Transverse colon (tissue), 4 donors: ENCODE data around the gene MAL. TPM values are rescaled to one million over a fixed set of nuclear protein-coding genes. Genes with fewer than 3 reads are reported as not detected.

ENCODE experiments used
- DNase-seq: peaks from one replicate; pipeline ENCODE4 v3.0.0-alpha.2; 2019
- H3K27ac ChIP-seq, 4 donors: fragments of 200-600 bp; sonication (generic); 2 replicates each; pipeline ENCODE4 v1.5.1; 2016 to 2018; ENCODE audit warnings: inconsistent platforms in 4 of 4
- H3K27me3 ChIP-seq: fragments of 200-600 bp; sonication (generic); 2 replicates; pipeline ENCODE4 v1.5.1; 2017; ENCODE audit warnings: inconsistent platforms
- H3K36me3 ChIP-seq, 4 donors: fragments of 200-600 bp; sonication (generic); 2 replicates each; pipeline ENCODE4 v1.5.1; 2017 to 2019; ENCODE audit warnings: inconsistent platforms in 4 of 4
- H3K4me1 ChIP-seq, 4 donors: fragments of 200-600 bp; sonication (generic); 2 replicates each; pipeline ENCODE4 v1.5.1; 2017 to 2020; ENCODE audit warnings: inconsistent platforms in 4 of 4
- H3K4me3 ChIP-seq, 4 donors: fragments of 200-600 bp; sonication (generic); 1 replicate in 1 of 4; 2 replicates in 3 of 4; pipeline versions ENCODE4 v1.5.1 to v1.6.1; 2017 to 2019; ENCODE audit warnings: inconsistent platforms in 4 of 4
- H3K9me3 ChIP-seq, 2 donors: fragments of 200-600 bp; sonication (generic); 2 replicates each; pipeline ENCODE4 v1.5.1; 2017 to 2019; ENCODE audit warnings: inconsistent platforms in 2 of 2
- EP300 ChIP-seq: sonication (generic); formaldehyde crosslinking; IDR thresholded peaks from one replicate; pipeline ENCODE4 v1.6.1; 2017; ENCODE audit warnings: antibody characterized with exemption, low read depth
- POLR2A ChIP-seq: fragments of 450-650 bp; IDR thresholded peaks from one replicate; pipeline ENCODE4 v1.6.1; 2016; ENCODE audit warnings: antibody characterized with exemption, mild to moderate bottlenecking, moderate library complexity
- POLR2AphosphoS5 ChIP-seq, 3 donors: sonication (generic); formaldehyde crosslinking; IDR thresholded peaks; one replicate each; pipeline ENCODE4 v1.6.1; 2016; ENCODE audit warnings: antibody characterized with exemption in 3 of 3
- WGBS, 2 donors: methylation state at CpG; one replicate each; pipeline ENCODE4 v1.1.5; 2018; ENCODE audit warnings: low coverage in 1 of 2; 5-methylcytosine and 5-hydroxymethylcytosine counted together
- in situ Hi-C, 4 donors: fragments of 200-750 bp; cut with MboI; loops; one replicate each; pipeline versions ENCODE4 v1.15.0 to v1.15.1; 2017; ENCODE audit warnings: low sequenced_read_pairs in 3 of 4, low pct_ligation_motif_present in 1 of 4, low pct_unique_long_range_greater_than_20kb in 1 of 4
- intact Hi-C: fragments of 100-400 bp; cut with DNase I; formaldehyde crosslinking; loops from one replicate; pipeline ENCODE4 v1.15.1; 2023; ENCODE audit warnings: low total_unique reads
- total RNA-seq, 4 donors: library from RNA; depleted of rRNA; stranded (reverse); fragments of >200 nt; gene quantifications; one replicate each; pipeline ENCODE4 v1.1.0, GENCODE V29; 2016
- TF ChIP-seq, protein P1 (sequence below), 5 experiments: fragments of 200-600 bp in 3 of 5; fragments of 450-650 bp in 2 of 5; sonication (generic) in 3 of 5; IDR thresholded peaks; 1 replicate in 2 of 5; 2 replicates in 3 of 5; pipeline ENCODE4 v1.5.1; 2016 to 2017; ENCODE audit warnings: antibody characterized with exemption in 5 of 5, inconsistent platforms in 3 of 5, mild to moderate bottlenecking in 2 of 5, moderate library complexity in 1 of 5

Gene MAL
- total RNA-seq, 4 donors from 2014 or later: 3.7 to 14.3 (median 5.1) TPM

DNA sequence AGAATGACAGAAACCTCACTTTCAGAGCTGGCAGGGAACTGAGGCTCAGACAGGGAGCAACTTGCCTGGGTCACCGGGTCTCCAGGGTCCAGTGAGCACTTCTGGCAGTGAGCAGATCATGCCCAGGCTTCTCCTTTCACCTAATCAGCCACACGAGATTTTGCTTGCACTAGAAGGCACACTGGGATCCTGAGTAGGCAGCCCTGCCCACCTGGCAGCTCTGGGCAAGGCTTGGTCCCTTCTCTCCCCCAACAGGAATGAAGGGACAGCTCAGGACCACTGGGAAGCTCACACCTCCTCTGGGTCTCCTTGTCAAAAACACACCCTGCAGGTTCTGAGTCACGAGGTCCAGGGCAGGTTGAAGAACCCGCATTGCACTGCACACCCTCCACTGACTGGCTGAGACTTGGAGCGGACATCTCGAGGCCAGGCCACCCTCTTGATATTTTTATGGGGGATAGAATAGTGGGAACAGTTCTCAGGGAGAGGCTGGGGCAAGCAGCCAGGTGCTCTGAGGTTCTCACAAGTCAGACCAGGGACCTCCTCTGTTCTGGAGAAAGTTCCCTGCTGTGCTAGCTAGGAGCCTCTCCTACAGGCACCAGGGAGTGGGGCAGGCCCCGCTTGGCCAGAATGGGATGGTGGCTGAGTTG lies 5.7 kb downstream of the MAL start:
- intact Hi-C loops (no loop called here), in situ Hi-C loops (no loop called here)
- Histone ChIP-seq H3K4me1 (peaks cover 0 to 9% (median 6%) of the 10 kb centered on the region in 4 donors), H3K36me3 (no peaks in the 10 kb centered on the region), H3K27ac (no peak overlapping the region), H3K9me3 (no peaks in the 10 kb centered on the region), H3K27me3 (peaks cover 26% of the 10 kb centered on the region), H3K4me3 (no peak overlapping the region)
- WGBS, 2 donors: 65% methylated on average over 7 of the region's 7 CpGs; no CpG with 5 or more reads in 1 of the 2 donors
- no peak for DNase-seq
- TF ChIP-seq POLR2AphosphoS5 (IDR thresholded peaks at IDR 0.05) (no peak), POLR2A (no peak), EP300 (no peak)
- TF ChIP-seq, protein P1, sequence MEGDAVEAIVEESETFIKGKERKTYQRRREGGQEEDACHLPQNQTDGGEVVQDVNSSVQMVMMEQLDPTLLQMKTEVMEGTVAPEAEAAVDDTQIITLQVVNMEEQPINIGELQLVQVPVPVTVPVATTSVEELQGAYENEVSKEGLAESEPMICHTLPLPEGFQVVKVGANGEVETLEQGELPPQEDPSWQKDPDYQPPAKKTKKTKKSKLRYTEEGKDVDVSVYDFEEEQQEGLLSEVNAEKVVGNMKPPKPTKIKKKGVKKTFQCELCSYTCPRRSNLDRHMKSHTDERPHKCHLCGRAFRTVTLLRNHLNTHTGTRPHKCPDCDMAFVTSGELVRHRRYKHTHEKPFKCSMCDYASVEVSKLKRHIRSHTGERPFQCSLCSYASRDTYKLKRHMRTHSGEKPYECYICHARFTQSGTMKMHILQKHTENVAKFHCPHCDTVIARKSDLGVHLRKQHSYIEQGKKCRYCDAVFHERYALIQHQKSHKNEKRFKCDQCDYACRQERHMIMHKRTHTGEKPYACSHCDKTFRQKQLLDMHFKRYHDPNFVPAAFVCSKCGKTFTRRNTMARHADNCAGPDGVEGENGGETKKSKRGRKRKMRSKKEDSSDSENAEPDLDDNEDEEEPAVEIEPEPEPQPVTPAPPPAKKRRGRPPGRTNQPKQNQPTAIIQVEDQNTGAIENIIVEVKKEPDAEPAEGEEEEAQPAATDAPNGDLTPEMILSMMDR (IDR thresholded peaks at IDR 0.05): no peak

DNA sequence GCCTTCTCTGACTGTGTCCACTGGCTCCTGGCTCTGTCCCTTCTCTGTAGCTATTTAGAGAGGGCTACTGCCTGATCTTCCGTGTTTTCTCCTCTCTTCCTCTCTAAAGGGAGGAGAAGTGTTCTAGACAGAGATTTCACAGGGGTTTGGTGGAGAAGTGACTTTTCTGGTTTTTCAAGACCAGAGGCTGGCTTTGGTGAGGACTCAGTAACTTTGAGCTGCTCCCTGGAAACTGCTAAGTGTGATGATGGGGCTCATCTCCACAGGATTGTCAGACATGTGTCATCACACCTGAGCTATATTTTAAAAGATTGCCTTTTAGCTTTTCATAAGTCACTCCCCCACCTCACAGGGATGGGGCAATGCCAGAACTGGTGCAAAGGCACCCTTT lies 6.2 kb downstream of the MAL start:
- Histone ChIP-seq H3K27ac (no peak overlapping the region), H3K4me1 (peaks cover 0 to 4% (median 1%) of the 10 kb centered on the region in 4 donors), H3K27me3 (peaks cover 21% of the 10 kb centered on the region), H3K36me3 (no peaks in the 10 kb centered on the region), H3K9me3 (no peaks in the 10 kb centered on the region), H3K4me3 (no peak overlapping the region)
- TF ChIP-seq, protein P1 (IDR thresholded peaks at IDR 0.05): no peak
- TF ChIP-seq POLR2AphosphoS5 (IDR thresholded peaks at IDR 0.05) (no peak), EP300 (no peak), POLR2A (no peak)
- WGBS, 2 donors: 50% methylated on average over 1 of the region's 1 CpG; no CpG with 5 or more reads in 1 of the 2 donors
- no peak for DNase-seq
- intact Hi-C loops (no loop called here), in situ Hi-C loops (no loop called here)

DNA sequence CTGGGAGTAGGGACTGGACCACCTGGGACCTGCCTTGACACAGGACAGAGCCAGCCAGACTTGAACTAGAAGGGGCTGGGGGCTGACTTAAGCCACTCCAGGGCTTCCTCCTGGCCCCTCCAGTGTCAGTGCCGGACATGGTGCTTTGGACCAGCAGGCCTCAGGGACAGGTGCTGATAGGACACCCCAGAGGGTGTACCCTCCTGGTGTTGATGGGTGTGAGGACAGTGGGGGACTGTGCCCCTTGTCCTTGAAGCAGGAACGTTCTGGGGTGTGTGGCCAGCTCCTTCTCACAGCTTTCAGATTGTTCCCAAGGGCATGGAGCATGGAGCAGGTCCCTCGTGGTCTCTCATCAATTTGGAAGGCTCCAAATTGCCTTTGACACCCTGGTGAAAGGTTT lies 6.8 kb downstream of the MAL start:
- no peaks in the 10 kb centered on the region for H3K36me3 ChIP-seq
- intact Hi-C loops: no loop called here
- no peak overlapping the region for H3K4me3 ChIP-seq
- in situ Hi-C loops: no loop called here
- WGBS, 2 donors: 44 to 60% methylated on average over 2 to 3 of the region's 3 CpGs
- DNase-seq: no peak
- no peaks in the 10 kb centered on the region for H3K4me1 ChIP-seq
- H3K27ac ChIP-seq: no peak overlapping the region
- H3K9me3 ChIP-seq: no peaks in the 10 kb centered on the region
- TF ChIP-seq POLR2A: no peak
- TF ChIP-seq, protein P1 (IDR thresholded peaks at IDR 0.05): no peak
- TF ChIP-seq POLR2AphosphoS5 (IDR thresholded peaks at IDR 0.05): no peak
- no peak for TF ChIP-seq EP300
- peaks cover 15% of the 10 kb centered on the region for H3K27me3 ChIP-seq

GRCh38 chr2:95032868-95033603 lies 7.5 kb downstream of the MAL start:
- in situ Hi-C loops (no loop called here), intact Hi-C loops (no loop called here)
- no peaks in the 10 kb centered on the region for H3K9me3 ChIP-seq
- 64 to 69% methylated on average over 8 to 16 of the region's 16 CpGs for WGBS, 2 donors
- no peak for DNase-seq
- H3K4me1 ChIP-seq: no peaks in the 10 kb centered on the region
- no peak overlapping the region for H3K27ac ChIP-seq
- no peak for TF ChIP-seq POLR2A
- TF ChIP-seq, protein P1 (IDR thresholded peaks at IDR 0.05): no peak
- no peak for TF ChIP-seq EP300
- no peak for TF ChIP-seq POLR2AphosphoS5 (IDR thresholded peaks at IDR 0.05)
- H3K27me3 ChIP-seq: peaks cover 8% of the 10 kb centered on the region
- no peaks in the 10 kb centered on the region for H3K36me3 ChIP-seq
- H3K4me3 ChIP-seq: no peak overlapping the region
